K562 (cell line): ENCODE results near the gene ZNF628. TPM values are rescaled to one million over a fixed set of nuclear protein-coding genes. Genes with fewer than 3 reads are reported as not detected.
A peak's percentile ranks its signal among the peaks of the same experiment; 100 is the strongest.

Source experiments
- CBX5 ChIP-seq: IDR thresholded peaks from 2 replicates; pipeline ENCODE4 v1.6.1; 2014; ENCODE audit warnings: low read depth, borderline replicate concordance
- CHD7 ChIP-seq: fragments of 200-600 bp; sonication (generic); IDR thresholded peaks from one replicate; pipeline ENCODE4 v1.6.1; 2012; ENCODE audit warnings: mild to moderate bottlenecking, low read depth, low read length, inconsistent platforms
- CREB1 ChIP-seq, 2 experiments: sonication (generic) in 1 of 2; formaldehyde crosslinking in 1 of 2; IDR thresholded peaks; 2 replicates each; pipeline versions ENCODE4 v1.6.1 to v1.8.0; 2012 to 2022; ENCODE audit warnings: inconsistent platforms in 1 of 2, mild to moderate bottlenecking in 1 of 2, missing genetic modification reagents in 1 of 2, moderate library complexity in 1 of 2
- ELF4 ChIP-seq: fragments of 450-650 bp; formaldehyde crosslinking; IDR thresholded peaks from 2 replicates; pipeline ENCODE4 v1.4.0; 2022; ENCODE audit warnings: missing genetic modification characterization
- MAZ ChIP-seq, 2 experiments: fragments of 450-650 bp in 1 of 2; sonication (generic) in 1 of 2; formaldehyde crosslinking; IDR thresholded peaks in 1 of 2; conservative IDR thresholded peaks in 1 of 2; 2 replicates each; pipeline versions ENCODE4 v1.4.0 to v1.5.0; 2020; ENCODE audit warnings: mild to moderate bottlenecking in 1 of 2, missing genetic modification reagents in 1 of 2
- NR0B1 ChIP-seq: fragments of 450-650 bp; IDR thresholded peaks from one replicate; pipeline ENCODE4 v1.6.1; 2018; ENCODE audit warnings: mild to moderate bottlenecking, moderate library complexity; ENCODE audit not compliant: partially characterized antibody
- RNF2 ChIP-seq: sonication (generic); IDR thresholded peaks from 2 replicates; pipeline ENCODE4 v1.6.1; 2016
- polyA plus RNA-seq, 8 experiments: library from polyadenylated mRNA; depleted of rRNA in 4 of 8; stranded (reverse) in 5 of 8; unstranded in 3 of 8; fragments of >200 nt; fragmentation: Nextera tagmentation in 2 of 8; fragmentation: Illumina TruSeq in 1 of 8; extraction: Ambion mirVana in 2 of 8; extraction: Trizol in 1 of 8; gene quantifications; 2 replicates each; pipeline versions ENCODE4 v1.2.1 to v1.2.3, GENCODE V29; 2011 to 2014; ENCODE audit warnings: inconsistent platforms in 1 of 8, missing spikeins in 1 of 8
- total RNA-seq, 7 experiments: library from RNA; depleted of rRNA in 6 of 7; stranded (reverse); fragments of >200 nt in 6 of 7; fragmentation: Illumina TruSeq in 2 of 7; extraction: Trizol in 2 of 7; gene quantifications; 2 replicates each; pipeline versions ENCODE4 v1.2.1 to v1.2.3, GENCODE V29; 2011 to 2021; ENCODE audit warnings: low replicate concordance in 1 of 7
- TF ChIP-seq, protein P1 (sequence below), 3 experiments: fragments of 200-800 bp in 1 of 3; fragments of 250-450 bp in 1 of 3; fragments of 450-650 bp in 1 of 3; sonication (Bioruptor Pico) in 1 of 3; sonication (Bioruptor generic) in 1 of 3; formaldehyde crosslinking in 1 of 3; IDR thresholded peaks; 2 replicates each; pipeline versions ENCODE4 v1.6.1 to v1.8.0; 2016 to 2022; ENCODE audit warnings: mild to moderate bottlenecking in 2 of 3, missing genetic modification characterization in 2 of 3, missing compliant biosample characterization in 1 of 3, moderate library complexity in 1 of 3
- TF ChIP-seq, protein P2 (sequence below): fragments of 450-650 bp; conservative IDR thresholded peaks from 2 replicates; pipeline ENCODE4 v1.6.1; 2016; ENCODE audit warnings: missing genetic modification characterization, low read depth, mild to moderate bottlenecking, control low read depth, missing compliant biosample characterization

Gene ZNF628
- total and polyA plus RNA-seq, 9 of the 15 experiments (the other 6 are each of a cell fraction or from before 2014, with no cell fraction given): 0.13 to 13.6 (median 2.2) TPM; not detected in 3

DNA sequence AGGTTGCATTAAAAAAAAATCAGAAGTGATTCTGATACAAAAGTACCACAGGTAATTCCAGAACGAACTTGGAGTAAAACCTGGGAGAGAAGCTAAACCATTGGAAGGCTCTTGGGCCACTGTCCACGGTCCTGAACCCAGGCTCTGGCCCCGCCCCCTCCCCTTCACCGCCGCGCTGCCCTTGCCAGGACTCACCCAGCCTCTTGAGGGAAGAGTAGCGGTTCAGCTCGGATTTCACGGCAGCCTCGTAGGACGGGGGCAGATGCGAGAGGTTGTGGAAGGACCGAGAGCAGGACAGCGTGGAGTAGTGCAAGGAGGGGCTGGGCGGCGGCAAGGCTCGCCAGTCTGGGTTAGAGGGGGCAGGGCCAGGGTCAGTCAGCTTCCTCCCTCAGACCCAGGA lies 39.0 kb upstream of the ZNF628 start (continued):
- TF ChIP-seq, protein P1, sequence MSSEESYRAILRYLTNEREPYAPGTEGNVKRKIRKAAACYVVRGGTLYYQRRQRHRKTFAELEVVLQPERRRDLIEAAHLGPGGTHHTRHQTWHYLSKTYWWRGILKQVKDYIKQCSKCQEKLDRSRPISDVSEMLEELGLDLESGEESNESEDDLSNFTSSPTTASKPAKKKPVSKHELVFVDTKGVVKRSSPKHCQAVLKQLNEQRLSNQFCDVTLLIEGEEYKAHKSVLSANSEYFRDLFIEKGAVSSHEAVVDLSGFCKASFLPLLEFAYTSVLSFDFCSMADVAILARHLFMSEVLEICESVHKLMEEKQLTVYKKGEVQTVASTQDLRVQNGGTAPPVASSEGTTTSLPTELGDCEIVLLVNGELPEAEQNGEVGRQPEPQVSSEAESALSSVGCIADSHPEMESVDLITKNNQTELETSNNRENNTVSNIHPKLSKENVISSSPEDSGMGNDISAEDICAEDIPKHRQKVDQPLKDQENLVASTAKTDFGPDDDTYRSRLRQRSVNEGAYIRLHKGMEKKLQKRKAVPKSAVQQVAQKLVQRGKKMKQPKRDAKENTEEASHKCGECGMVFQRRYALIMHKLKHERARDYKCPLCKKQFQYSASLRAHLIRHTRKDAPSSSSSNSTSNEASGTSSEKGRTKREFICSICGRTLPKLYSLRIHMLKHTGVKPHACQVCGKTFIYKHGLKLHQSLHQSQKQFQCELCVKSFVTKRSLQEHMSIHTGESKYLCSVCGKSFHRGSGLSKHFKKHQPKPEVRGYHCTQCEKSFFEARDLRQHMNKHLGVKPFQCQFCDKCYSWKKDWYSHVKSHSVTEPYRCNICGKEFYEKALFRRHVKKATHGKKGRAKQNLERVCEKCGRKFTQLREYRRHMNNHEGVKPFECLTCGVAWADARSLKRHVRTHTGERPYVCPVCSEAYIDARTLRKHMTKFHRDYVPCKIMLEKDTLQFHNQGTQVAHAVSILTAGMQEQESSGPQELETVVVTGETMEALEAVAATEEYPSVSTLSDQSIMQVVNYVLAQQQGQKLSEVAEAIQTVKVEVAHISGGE (CRISPR knock-in tag; IDR thresholded peaks at IDR 0.05): no peak
- TF ChIP-seq CHD7 (no peak), CBX5 (no peak), ELF4 (no peak), CREB1 (IDR thresholded peaks at IDR 0.05) (no peak), CREB1 (CRISPR knock-in tag; IDR thresholded peaks at IDR 0.05) (peak; percentile 49; the same call in 1 of the 2 replicates), NR0B1 (no peak), RNF2 (no peak), MAZ (CRISPR knock-in tag; conservative IDR thresholded peaks at IDR 0.05 in 1 of 2, IDR thresholded peaks at IDR 0.05 in 1 of 2) (peak in 1 of 2 experiments; percentile 84; a peak in 2 of 4 replicates)
- TF ChIP-seq, protein P2, sequence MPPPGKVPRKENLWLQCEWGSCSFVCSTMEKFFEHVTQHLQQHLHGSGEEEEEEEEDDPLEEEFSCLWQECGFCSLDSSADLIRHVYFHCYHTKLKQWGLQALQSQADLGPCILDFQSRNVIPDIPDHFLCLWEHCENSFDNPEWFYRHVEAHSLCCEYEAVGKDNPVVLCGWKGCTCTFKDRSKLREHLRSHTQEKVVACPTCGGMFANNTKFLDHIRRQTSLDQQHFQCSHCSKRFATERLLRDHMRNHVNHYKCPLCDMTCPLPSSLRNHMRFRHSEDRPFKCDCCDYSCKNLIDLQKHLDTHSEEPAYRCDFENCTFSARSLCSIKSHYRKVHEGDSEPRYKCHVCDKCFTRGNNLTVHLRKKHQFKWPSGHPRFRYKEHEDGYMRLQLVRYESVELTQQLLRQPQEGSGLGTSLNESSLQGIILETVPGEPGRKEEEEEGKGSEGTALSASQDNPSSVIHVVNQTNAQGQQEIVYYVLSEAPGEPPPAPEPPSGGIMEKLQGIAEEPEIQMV (tag): no peak
